ENCODE measurements around the gene ASPG.

GRCh38 chr14:104096751-104097700 is 11.5 kb downstream of the ASPG start:
- TF ChIP-seq, protein P1, sequence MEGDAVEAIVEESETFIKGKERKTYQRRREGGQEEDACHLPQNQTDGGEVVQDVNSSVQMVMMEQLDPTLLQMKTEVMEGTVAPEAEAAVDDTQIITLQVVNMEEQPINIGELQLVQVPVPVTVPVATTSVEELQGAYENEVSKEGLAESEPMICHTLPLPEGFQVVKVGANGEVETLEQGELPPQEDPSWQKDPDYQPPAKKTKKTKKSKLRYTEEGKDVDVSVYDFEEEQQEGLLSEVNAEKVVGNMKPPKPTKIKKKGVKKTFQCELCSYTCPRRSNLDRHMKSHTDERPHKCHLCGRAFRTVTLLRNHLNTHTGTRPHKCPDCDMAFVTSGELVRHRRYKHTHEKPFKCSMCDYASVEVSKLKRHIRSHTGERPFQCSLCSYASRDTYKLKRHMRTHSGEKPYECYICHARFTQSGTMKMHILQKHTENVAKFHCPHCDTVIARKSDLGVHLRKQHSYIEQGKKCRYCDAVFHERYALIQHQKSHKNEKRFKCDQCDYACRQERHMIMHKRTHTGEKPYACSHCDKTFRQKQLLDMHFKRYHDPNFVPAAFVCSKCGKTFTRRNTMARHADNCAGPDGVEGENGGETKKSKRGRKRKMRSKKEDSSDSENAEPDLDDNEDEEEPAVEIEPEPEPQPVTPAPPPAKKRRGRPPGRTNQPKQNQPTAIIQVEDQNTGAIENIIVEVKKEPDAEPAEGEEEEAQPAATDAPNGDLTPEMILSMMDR (IDR thresholded peaks at IDR 0.05) = no peak
- TF ChIP-seq EP300 (IDR thresholded peaks at IDR 0.05) = no peak
- TF ChIP-seq POLR2A (IDR thresholded peaks at IDR 0.05) = no peak

All from ovary (tissue), 3 donors.